Measurements from ENCODE around the gene BTBD18.

GRCh38 chr11:57742087-57742452 lies 9.5 kb downstream of the BTBD18 start:
- TF ChIP-seq CREB1 (IDR thresholded peaks at IDR 0.05; ENCODE audit: low read depth) (no peak), NFIC (IDR thresholded peaks at IDR 0.05) (no peak), YY1 (IDR thresholded peaks at IDR 0.05; ENCODE audit: low read depth) (no peak), TAF1 (IDR thresholded peaks at IDR 0.05; ENCODE audit: low read depth) (no peak), EP300 (IDR thresholded peaks at IDR 0.05; ENCODE audit: borderline replicate concordance) (no peak), TEAD4 (IDR thresholded peaks at IDR 0.05) (no peak), RAD21 (IDR thresholded peaks at IDR 0.05; ENCODE audit: low read depth) (no peak), MAX (IDR thresholded peaks at IDR 0.05) (no peak)

Measured in Ishikawa (cell line).